Left renal cortex interstitium (tissue), 4 donors: Measurements from ENCODE around the gene OR51G2. TPM values are rescaled to one million over a fixed set of nuclear protein-coding genes. Genes with fewer than 3 reads are reported as not detected.

Source experiments
- DNase-seq, 4 donors: peaks; one replicate each; pipeline ENCODE4 v3.0.0-alpha.2; 2013; ENCODE audit warnings: low read depth in 4 of 4, low spot score in 2 of 4, missing footprints in 1 of 4
- polyA plus RNA-seq, 4 donors: library from polyadenylated mRNA; unstranded; fragments of 120-200 nt; gene quantifications; one replicate each; pipeline ENCODE4 v1.2.1, GENCODE V29; 2013; ENCODE audit not compliant: insufficient read length in 4 of 4

Gene OR51G2
- polyA plus RNA-seq, 4 donors = not detected

GRCh38 chr11:4865855-4866254 lies 53.3 kb downstream of the OR51G2 start:
- DNase-seq = no peak

GRCh38 chr11:4863876-4864275 lies 55.3 kb downstream of the OR51G2 start:
- no peak for DNase-seq

Other genes starting within 250 kb of the OR51G2 start
- under 1 TPM; 0.65 to 0.82 (median 0.70) TPM for gene OR51E2, start 221.5 kb downstream of the OR51G2 start, polyA plus RNA-seq
- under 1 TPM in 3 of 4 donors, not detected in 1; 0.25 to 0.65 (median 0.43) TPM for gene MMP26, start 214.6 kb downstream of the OR51G2 start, polyA plus RNA-seq
- gene OR51F1, start 149.4 kb downstream of the OR51G2 start, polyA plus RNA-seq = not detected
- not detected for gene OR52R1, start 115.0 kb downstream of the OR51G2 start, polyA plus RNA-seq
- not detected for gene OR51F2, start 98.0 kb downstream of the OR51G2 start, polyA plus RNA-seq
- gene OR51S1, start 70.1 kb downstream of the OR51G2 start, polyA plus RNA-seq = not detected
- gene OR51T1, start 37.5 kb downstream of the OR51G2 start, polyA plus RNA-seq = not detected
- gene OR51A7, start 15.6 kb downstream of the OR51G2 start, polyA plus RNA-seq = not detected
- not detected for gene OR51G1, start 5.0 kb upstream of the OR51G2 start, polyA plus RNA-seq
- under 1 TPM in 1 of 4 donors, not detected in 3; 0.05 TPM for gene OR51A4, start 28.3 kb upstream of the OR51G2 start, polyA plus RNA-seq
- gene OR51A2, start 36.4 kb upstream of the OR51G2 start, polyA plus RNA-seq = not detected
- under 1 TPM; 0.03 to 0.24 (median 0.07) TPM for gene OR51L1, start 75.5 kb upstream of the OR51G2 start, polyA plus RNA-seq
- not detected for gene OR52J3, start 127.2 kb upstream of the OR51G2 start, polyA plus RNA-seq
- gene OR52E2, start 140.3 kb upstream of the OR51G2 start, polyA plus RNA-seq = not detected
- not detected for gene OR52E1, start 150.2 kb upstream of the OR51G2 start, polyA plus RNA-seq
- under 1 TPM in 1 of 4 donors, not detected in 3; 0.03 TPM for gene OR52A5, start 219.0 kb upstream of the OR51G2 start, polyA plus RNA-seq
- under 1 TPM in 3 of 4 donors, not detected in 1; 0.02 to 0.08 (median 0.05) TPM for gene OR52A1, start 235.4 kb upstream of the OR51G2 start, polyA plus RNA-seq